Measurements from ENCODE around the gene LMAN2. TPM values are rescaled to one million over a fixed set of nuclear protein-coding genes. Genes with fewer than 3 reads are reported as not detected.
"Not testable (repeated sequence)": the region's sequence is repeated elsewhere in the genome, so short reads cannot be mapped to it uniquely, and the experiment has no call there.

The LMAN2 gene
- total RNA-seq, 1 donor from 2014 or later = 129 TPM

DNA sequence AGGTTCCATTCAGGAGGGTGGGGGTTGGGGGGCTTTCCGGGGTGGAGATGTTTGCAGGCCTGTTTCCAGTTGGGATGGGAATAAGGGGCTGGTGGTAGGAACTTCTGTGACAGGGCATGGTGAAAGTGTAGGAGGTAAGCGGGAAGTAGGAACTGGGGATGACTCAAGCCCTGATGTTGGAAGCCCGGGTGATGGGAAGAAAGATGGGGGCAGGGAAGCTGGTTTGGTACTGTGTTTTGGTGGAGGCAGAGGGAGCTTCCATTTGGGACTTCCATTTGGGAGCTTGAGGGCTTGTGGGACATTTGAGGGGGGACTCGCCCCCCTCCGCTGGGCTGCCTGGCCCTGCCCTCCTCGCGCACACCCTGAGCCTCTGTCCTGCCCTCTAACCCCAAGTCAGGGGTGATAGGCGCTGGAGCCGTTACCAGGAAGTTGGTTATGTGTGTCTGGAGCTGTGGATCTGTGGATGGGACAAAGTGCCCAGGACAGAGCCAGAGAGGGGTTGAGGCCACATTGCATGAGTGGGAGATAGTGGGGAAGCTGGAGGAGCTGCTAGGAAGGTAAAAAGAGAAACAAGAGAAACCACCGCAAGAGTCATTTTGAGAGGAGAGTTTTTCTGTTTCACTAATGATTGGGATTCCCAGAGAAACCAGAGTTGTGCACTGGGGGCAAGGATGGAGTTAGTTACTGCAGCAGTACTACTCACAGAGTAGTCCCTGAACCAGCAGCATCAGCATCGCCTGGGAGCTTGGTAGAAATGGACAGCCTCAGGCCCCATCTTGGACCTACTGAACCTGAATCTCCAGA, 12.9 kb upstream of the LMAN2 start:
- no peak for DNase-seq (ENCODE audit: low spot score)

DNA sequence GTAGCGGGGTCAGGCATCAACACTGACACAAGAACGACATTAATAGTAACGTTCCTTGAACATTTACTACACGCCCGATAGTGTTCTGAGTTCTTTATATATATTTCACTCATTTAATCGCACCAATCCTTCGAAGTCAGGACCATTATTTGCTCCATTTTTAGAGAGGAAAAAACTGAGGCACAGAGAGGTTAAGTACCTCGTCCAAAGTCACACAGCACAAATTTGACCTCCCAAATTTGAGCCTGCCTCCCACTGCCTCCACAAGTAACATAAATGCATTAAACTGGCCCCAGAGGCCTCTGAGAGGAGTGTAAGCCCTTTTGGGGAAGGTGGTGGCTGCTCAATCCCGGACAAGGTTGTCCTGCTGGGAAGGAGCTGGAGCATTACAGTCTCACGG, 12.1 kb upstream of the LMAN2 start:
- no peak for DNase-seq (ENCODE audit: low spot score)

DNA sequence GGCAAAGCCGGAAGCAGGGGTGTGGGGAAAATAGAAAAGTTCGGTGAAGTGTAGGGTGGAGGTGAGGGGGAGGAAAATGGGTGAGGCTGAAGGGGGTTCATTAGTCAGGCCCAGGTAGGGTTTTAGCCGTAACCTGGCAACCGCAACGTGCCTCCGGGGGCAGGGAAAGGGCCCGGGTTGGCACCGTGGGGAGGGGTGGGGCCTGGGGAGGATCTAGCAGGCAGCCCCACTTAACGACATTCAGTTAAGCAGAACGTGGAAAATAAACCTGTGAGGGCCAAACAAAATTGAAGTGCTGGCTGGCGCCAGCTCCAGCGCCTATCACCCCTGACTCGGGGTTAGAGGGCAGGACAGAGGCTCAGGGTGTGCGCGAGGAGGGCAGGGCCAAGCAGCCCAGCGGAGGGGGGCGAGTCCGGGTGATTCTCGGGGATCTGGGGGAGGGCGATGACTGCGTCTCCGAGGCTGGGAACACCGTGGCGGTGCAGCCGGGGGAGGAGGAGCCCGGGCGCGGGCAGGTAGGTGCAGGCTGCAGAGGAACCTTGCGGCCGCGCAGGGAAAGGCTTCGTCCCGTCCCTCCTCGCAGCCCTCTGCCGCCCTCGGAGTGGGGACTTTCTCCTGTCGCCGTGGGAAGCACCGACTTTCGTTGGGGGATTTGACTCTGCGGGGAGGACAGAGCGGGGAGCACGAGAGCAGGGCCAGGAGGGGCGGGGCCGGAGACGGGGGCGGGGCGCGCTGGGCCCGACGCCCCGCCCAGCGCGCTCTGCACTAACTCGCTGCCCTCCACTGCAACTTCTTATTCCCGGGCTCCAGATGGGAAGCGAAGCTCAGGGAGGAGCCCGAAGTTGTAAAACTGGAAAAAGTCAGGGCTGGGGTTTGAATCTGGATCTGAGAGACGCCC, 11.4 kb upstream of the LMAN2 start:
- no peak for DNase-seq (ENCODE audit: low spot score)

DNA sequence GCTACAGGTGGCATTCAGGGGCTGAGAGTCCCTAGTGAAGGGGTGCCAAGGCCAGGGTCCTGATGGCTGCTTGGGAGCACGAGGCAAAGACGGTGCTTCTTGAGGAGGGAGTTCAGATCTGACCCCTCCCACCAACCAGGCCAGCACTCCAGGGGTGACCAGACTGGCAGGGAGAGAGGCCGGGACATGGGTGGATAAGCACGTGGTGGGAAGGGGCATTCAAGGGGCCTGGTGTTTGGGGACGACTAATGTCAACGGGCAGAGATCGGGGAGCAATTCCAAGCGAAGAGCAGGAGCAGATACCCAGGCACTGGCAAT, 10.8 kb upstream of the LMAN2 start:
- no peak for DNase-seq (ENCODE audit: low spot score)

DNA sequence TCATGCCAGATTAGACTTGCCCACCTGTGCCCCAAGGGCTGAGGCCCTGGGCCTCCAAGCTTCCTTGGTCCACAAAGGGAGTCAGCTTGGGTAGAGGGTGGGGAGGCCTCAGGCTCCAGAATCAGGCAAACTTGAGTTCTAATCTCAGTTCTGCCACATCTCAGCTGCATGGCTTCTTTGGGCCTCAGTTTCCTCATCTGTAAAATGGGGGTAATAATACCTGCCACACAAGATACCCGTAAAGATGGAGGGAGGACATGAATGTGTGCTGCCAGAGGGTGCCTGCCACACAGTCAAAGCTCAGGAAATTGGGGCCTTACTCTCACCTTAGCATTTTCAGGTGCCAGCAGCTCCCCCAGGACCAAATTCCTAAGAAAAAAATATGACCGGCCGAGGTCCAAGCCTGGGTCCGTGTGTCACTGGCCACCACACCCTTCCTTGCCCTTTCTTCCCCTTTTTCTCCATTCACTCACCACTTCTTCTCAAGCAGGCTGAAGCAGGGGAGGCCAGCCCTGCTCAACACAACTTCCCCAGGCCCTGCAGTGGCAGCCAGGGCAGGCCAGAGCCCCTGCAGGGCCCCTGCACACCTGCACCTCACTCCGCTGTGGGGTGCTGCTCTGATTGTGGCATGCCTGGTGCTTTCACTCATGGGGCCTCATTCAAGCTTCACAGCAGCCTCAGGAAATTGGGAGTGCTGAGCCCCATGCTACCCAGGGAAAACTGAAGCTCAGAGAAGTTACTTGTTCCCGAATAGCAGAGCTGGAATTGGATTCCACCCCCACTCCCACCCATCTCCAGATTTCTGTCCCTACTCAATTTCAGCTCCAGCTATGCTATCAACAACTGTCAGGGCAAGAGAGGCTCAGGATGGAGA, 10.2 kb upstream of the LMAN2 start:
- no peak for DNase-seq (ENCODE audit: low spot score)

DNA sequence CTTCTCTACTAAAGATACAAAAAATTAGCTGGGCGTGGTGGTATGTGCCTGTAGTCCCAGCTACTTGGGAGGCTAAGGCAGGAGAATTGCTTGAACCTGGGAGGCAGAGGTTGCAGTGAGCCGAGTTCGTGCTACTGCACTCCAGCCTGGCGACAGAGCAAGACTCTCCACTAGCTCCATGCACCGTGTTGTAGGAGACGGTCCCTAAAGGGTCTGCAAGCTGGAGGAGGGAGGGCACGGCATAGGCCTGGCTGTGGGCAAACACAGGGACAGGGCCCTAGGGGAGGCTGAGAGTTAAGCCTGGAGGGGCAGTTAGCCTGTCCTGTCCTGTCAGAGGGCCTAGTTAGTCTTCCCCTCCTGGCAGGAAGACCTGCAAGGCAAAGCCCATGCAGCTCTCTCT, 9.3 kb upstream of the LMAN2 start:
- not testable (repeated sequence) for DNase-seq (ENCODE audit: low spot score)

DNA sequence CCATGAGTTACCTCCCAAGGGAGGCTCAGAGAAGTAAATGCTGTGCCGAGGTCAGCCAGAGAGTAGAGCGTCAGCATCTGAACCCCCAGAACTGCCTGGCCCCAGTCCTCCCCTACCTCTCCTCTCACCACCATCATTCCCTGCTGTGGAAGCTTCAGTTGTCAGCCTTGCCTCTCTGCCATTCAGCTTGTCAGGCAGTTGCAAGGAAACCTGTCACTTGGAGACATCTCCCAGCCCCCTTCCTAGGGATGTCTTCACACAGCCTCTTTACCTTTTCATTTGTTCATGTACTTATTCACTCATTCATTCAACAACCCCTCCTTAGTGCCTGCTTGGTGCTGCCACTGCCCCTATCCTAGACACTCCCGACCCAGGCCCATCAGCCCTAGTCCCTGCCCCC, 8.4 kb upstream of the LMAN2 start:
- no peak for DNase-seq (ENCODE audit: low spot score)

DNA sequence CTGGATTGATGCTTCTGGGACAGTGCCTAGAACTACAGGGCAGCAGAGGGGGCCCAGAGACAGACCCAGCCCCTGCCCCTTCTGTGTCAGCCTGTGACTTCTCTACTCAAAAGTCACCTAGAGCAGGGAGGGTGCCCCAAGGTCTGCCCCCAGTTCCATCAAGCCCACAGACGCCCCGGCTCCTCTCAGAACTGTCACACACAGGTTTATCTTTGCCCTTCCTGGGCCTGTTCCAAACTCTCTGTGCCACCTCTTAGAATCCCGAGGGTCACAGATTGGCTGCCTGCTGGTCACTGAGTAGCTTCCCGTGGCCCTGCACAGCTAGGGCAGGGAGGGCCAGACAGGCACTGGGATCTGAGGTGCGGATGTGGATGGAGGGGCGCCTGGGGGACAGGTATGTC, 8.0 kb upstream of the LMAN2 start:
- no peak for DNase-seq (ENCODE audit: low spot score)

DNA sequence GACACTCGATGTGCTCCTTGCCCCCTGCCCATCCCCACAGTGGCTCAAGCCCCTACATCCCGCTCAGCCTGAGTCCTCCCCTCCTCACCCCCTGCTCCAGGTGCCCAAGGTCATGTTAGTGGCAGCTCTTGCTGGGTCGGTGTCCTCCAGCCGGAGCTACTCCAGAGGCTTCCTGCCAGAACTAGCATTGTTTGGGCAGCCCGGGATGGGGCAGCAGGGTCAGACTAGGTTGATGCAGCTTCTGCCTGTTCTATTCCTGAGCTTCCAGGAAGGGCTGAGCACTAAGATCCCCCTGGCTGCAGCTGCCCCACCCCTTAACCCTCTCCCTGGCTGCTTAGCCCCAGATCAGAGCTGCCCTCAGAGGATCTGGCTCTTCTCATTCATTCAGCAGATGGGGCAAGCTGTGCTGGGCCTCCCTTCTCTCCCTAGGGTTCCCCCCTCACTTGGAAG, 6.9 kb upstream of the LMAN2 start:
- no peak for DNase-seq (ENCODE audit: low spot score)

DNA sequence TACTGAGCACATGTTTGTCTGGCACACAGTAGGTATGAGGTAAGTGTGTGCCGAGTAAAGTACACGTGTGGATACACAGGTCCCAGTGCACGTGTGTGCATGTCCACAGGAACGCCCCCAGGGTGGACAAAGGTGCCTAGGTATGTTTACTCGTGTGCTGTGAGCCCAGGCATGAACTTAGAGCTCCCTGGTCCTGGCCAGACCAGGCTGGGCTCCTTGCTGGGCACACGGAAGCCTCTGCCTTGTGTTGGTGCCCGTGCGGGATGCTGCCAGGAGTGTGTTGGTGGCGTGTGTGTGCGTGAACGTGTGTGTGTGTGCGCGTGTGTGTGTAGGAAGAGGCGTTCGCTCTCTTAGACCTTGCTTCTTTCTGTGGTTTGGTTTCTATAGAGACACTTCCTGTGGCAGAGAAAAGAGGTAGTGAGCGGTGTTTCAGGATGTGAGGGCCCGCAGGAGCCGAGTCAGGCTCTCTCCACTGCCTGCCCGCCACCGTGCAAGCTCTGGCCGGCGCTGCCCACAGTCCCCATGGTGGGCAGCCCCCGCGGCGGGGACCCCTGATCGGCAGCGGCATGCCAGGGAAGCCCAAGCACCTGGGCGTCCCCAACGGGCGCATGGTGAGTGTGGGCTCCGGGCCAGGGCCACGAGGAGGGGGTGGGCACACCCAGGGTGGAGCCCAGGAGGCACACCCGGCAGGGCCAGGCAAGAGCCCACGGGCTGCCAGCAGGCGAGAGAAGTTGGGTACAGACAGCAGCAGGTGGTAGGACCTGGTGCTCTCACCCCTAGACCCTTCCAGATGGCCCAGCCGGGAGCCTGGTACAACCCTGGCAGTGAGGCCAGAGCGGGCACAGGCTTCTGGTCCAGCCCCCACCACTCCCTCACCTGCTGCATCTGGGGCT, 6.2 kb upstream of the LMAN2 start, which contains the start of gene RGS14:
RGS14 (plus strand) TSS at position 466 of the 893 bp plus-strand sequence; CDS start at position 567, 101 bp downstream.
- DNase-seq (ENCODE audit: low spot score) = no peak

DNA sequence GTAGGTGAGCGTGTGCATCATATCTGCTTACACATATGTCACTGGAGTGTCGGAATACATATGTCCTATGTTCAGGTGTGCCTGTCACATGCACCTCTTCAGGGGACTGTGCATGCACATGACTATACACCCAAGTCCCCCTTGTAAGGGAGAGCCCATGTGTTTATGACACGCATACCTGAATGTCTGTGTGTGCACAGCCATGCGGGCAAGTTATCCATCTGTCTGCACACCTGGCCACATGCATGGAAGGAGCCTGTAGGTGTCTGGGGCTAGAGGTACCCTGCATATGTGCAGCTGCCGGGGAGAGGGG, 5.6 kb upstream of the LMAN2 start:
- DNase-seq (ENCODE audit: low spot score) = no peak

DNA sequence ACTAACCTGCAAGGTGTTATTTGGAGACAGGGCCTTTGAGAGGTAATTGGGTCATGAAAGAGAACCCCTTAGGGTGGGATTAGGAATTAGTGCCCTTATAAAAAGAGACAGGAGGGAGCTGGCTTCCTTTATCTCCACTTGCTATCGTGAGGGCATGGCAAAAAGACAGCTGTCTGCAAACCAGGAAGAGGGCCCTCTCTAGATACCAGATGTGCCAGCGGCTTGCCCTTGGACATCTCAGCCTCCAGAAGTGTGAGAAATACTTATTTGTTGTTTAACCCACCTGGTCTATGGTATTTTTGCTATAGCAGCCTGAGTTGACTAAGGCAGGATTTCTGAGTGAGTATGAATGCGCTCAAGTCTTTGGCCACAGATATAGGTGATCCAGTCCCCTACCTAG, 5.3 kb upstream of the LMAN2 start:
- DNase-seq (ENCODE audit: low spot score) = no peak

DNA sequence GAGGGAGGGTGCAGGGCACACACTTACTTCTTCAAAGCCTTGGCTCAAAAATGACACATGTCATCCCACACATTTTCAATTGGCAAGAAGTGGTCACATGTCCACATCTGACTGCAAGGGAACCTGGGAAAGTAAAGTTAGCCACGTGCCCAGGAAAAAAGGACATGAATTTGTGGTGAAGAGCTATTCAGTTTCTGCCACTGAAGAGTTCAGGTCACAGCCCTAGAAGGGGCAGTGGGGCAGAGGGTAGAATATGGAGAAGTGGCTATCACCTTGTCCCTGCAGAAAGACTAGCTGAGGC, 4.3 kb upstream of the LMAN2 start:
- no peak for DNase-seq (ENCODE audit: low spot score)

DNA sequence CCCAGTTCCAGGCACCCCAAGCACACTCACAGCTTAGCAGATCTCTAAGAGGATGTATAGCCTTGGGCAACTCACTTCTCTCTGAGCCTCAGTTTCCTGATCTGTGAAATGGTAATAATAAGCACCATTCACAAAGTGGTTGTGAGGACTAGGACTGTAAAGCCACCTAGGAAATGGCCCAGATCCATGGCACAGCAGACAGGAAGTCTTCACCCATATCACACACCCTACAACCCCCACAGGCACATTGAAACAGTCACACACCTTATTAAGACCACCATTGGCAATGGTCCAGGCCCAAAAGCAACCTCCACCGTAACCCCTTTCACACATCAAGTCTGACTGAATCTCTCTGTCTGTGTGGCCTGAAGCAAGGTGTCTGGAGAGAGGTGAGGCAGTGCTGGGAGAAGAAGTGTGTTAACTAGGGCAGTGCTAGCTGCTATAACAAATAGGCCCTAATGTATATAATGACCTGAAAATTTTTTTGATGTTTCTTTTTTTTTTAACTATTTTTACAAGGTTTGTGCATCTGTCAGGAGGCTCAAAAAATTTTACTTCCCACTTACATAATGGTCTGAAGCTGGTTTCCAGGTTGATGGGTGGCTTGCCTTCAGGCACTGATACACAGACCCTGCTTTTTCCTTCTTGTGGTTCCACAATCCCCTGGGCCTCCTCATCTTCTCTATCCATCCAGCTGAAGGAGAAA, 3.8 kb upstream of the LMAN2 start:
- DNase-seq (ENCODE audit: low spot score) = no peak

DNA sequence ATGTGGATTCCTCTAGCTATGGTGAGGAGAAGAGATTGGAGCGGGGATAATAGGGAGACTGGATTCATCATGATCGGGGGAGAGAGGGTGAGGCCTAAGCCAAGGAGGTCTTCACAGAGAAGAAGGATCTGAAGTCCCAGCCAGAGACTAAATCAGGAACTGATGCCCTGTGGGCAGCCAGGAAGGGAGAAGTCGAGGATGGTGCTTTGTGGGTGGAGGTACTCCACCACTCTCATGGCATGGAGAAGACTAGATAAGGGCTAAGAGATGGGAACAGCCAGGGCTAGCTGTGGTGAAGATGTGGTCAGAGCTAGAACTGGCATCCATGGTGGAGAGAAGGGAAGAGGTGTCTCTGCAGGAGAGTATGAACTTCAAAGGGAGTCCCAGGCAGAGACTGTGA, 3.2 kb upstream of the LMAN2 start:
- no peak for DNase-seq (ENCODE audit: low spot score)

DNA sequence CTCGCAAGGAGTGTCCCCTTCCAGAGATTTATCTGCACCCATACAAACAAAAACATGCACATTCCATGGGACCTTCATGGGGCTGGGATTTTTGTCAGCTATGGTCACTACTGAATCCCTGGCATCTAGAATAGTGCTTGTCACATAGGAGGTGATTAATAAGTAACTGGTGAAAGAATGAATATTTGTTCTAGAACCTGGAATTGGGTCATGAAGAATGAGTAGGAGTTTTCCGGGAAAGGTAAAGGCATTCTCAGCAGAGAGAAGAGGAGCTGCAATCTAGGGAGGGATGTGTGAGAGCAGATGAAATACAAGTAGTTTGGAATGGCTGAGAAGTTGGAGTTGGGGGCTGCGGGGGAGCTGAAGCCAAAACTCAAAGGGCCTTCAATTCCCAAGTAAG, 2.8 kb upstream of the LMAN2 start:
- no peak for DNase-seq (ENCODE audit: low spot score)

DNA sequence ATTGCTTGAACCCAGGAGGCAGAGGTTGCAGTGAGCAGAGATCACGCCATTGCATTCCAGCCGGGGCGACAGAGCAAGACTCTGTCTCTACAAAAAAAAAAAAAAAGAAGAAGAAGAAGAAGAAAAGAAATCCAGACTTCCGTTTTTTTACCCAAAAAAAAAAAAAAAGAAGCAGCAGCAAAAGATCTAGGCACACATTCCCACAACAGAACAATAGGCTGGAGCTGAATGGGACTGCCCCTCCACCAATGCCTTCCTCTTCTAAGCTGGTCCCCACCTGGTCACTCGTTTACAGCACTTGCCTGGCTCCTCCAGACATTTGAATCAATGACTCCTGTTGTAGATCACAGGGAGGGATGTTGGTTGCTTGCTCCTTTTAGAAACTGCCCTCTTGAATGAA, 1.6 kb upstream of the LMAN2 start:
- no peak for DNase-seq (ENCODE audit: low spot score)

DNA sequence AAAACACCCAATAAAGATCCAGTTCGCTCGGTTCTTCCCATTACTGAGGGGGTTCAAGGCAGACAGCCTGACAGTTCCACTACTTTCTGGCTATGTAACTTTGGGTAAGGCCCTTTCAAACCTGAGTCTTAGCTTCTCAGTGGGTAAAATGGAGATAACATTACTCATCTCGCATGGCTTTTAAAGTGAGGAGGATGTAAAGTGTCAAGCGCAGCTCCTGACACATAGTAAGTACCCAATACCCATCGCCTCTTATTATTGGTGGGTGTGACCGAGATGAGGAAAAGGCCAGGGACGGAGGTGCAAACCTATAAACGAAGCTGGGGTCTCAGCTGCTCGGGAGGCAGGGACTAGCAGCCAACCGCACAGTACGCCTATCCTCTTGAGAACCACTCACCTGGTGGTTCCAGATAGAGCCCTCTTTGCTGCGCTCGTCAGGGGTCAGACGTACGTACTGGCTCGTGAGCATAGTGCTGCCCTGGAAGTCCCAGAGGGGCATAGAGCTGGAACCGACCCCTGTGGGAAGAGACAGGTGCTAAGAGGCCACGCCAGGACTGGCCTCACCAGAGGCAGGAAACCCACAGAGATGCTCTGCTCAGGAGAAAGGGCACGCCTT, 584 bp downstream of the LMAN2 start:
- no peak for DNase-seq (ENCODE audit: low spot score)

DNA sequence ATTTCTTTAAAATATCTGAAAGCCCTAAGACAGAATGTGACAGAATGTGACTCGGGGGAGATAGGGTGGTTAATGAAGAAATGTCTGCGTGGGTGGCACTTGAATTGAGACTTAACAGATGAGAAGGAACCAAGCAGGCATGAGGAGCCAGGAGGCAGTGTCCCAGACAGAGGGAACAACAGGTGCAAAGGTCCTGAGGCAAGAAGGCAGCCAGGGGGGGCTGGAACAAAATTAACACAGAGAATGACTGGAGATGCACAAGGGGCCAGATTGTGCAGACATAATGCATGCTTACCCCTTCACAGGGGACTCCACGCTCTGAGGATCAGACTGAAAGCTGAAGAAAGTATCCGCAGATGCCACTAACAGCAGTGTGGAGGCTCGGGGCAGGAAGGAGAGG, 1.7 kb downstream of the LMAN2 start:
- no peak for DNase-seq (ENCODE audit: low spot score)

DNA sequence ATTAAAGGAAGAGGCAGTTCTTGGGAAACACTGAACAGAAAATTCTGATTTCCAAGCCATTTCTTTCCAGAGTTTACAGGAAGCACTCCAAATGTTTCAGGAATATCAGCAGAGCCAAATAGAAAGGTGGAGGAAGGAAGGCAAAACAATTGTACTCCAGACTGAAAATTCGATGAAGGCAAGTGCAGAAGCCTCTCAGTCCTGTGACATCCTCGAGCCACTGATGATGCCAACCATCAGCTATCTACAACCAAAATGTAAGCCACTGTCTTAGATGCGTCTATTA, 2.2 kb downstream of the LMAN2 start:
- no peak for DNase-seq (ENCODE audit: low spot score)

DNA sequence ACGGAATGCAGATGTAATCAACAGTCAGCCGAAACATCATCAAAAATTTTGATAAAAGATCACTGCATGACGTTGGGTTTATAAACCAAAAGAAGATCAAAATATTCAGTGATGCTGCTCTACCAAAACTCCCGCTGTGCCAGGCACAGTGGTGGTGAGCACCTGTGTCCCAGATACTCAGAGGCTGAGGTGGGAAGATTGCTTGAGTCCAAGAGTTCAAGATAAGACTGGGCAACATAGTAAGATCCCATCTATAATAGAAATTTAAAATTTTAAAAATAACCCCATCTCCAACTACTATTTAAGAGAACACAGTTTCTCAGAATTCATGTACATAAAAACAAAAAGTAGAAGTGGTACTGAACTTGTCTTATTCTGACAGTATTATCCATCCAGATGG, 3.8 kb downstream of the LMAN2 start:
- no peak for DNase-seq (ENCODE audit: low spot score)
